Ishikawa (cell line): ENCODE data around the gene LRFN4.

Experiments
- CEBPB ChIP-seq: IDR thresholded peaks from 2 replicates; pipeline ENCODE4 v1.6.1; 2012
- CREB1 ChIP-seq: IDR thresholded peaks from 2 replicates; pipeline ENCODE4 v1.6.1; 2012; ENCODE audit warnings: low read depth
- EGR1 ChIP-seq: IDR thresholded peaks from 2 replicates; pipeline ENCODE4 v1.6.1; 2012
- EP300 ChIP-seq: IDR thresholded peaks from 2 replicates; pipeline ENCODE4 v1.6.1; 2012; ENCODE audit warnings: borderline replicate concordance
- FOXM1 ChIP-seq: IDR thresholded peaks from 2 replicates; pipeline ENCODE4 v1.6.1; 2012; ENCODE audit warnings: low read depth, borderline replicate concordance
- MAX ChIP-seq: IDR thresholded peaks from 2 replicates; pipeline ENCODE4 v1.6.1; 2012
- NFIC ChIP-seq: IDR thresholded peaks from 2 replicates; pipeline ENCODE4 v1.6.1; 2012
- RAD21 ChIP-seq: IDR thresholded peaks from 2 replicates; pipeline ENCODE4 v1.6.1; 2012; ENCODE audit warnings: low read depth
- REST ChIP-seq: IDR thresholded peaks from 2 replicates; pipeline ENCODE4 v1.6.1; 2012; ENCODE audit warnings: low read depth, mild to moderate bottlenecking
- TAF1 ChIP-seq: IDR thresholded peaks from 2 replicates; pipeline ENCODE4 v1.6.1; 2012; ENCODE audit warnings: low read depth, mild to moderate bottlenecking
- TCF12 ChIP-seq: IDR thresholded peaks from 2 replicates; pipeline ENCODE4 v1.6.1; 2012; ENCODE audit warnings: low read depth
- TEAD4 ChIP-seq: IDR thresholded peaks from 2 replicates; pipeline ENCODE4 v1.6.1; 2012
- USF1 ChIP-seq: IDR thresholded peaks from 2 replicates; pipeline ENCODE4 v1.6.1; 2012
- YY1 ChIP-seq: IDR thresholded peaks from 2 replicates; pipeline ENCODE4 v1.6.1; 2012; ENCODE audit warnings: low read depth
- ZBTB7A ChIP-seq: IDR thresholded peaks from 2 replicates; pipeline ENCODE4 v1.6.1; 2012; ENCODE audit warnings: low read depth

LRFN4 gene

DNA sequence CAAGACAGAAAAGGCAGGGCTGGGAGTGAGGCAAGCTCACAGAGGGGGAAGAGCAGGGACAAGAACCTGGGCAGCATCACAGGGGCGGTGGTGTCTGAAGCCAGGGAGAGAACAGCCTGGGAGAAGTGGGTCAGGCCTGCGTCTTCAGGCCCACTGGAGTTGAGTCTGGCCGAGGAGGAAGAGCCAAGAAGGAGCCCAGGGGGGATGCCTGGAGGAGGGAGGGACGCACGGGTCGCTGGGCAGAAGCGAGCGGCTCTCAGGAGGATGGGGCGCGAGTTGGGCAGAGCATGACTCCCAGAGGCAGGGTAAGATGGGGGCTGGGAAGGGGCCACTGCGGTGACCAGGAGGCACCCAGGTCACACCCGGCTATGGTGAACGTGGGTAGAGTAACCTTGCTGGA, 18.5 kb downstream of the LRFN4 start:
- TF ChIP-seq CEBPB (no peak), TCF12 (no peak), ZBTB7A (no peak)

DNA sequence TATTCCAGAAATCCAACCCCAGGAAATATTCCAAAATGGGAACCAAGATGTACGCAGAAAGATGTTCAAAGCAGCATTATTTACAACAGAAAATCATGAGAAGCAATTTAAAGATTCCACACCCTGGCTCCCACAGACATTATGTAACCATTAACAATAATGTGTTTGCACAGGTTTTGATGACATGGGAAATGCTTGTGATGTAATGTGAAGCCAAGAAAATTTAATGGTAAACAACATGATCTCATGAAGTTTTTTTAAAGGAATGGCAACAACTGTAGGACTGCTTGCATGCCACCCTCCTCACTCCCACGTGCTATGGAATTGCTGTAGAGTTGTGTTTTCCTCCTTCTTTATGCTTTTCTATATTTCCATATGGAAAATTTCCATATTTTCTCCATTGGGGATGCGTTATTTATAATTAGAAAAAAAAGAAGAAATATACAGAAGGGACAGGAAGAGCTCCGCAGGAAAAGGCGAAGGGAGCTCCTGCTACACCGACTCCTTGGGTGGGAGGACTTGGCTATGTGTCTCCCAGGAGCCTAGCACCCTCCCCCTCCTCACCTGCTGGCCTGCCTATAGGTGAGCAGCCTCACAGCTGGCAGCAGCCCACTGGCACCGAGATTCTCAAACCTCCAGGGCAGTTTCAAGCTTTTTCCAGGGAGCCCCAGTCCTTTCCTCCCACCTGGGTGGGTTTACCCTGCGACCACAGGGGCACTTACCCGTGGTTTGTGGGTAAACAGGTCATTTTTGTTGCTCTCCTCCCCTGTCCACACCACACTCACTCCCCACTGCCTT, 20.9 kb downstream of the LRFN4 start:
- TF ChIP-seq REST (no peak), EGR1 (no peak), EP300 (no peak)

DNA sequence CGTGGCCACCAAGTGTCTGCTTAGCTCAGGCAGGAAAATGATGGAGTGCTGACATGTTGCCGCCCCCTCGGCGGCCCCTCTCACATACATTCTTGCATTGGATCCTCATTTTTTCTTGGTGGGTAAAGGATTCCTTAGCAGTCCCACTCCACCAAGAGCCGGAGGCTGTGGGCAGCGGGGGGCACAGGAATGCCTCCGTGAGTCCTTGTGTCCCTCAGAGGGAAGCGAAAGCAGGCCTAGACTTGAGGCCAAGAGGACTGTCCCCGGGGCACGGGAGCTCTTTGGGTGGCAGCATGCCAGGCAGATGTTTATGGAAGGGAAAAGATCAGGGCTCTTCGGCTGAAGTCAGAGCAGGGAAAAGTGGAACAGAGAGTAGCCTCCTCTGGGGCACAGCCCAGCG, 21.6 kb downstream of the LRFN4 start:
- TF ChIP-seq EP300 (no peak), USF1 (no peak), ZBTB7A (no peak), TAF1 (no peak), EGR1 (no peak), CREB1 (no peak), REST (no peak), YY1 (no peak), TCF12 (no peak), MAX (no peak), TEAD4 (no peak), NFIC (no peak), RAD21 (no peak), CEBPB (no peak)

- TF ChIP-seq TEAD4 (no peak), YY1 (no peak), TCF12 (no peak), FOXM1 (no peak), NFIC (no peak), CREB1 (no peak), MAX (no peak), TAF1 (no peak), RAD21 (no peak), EP300 (no peak), ZBTB7A (no peak), EGR1 (no peak)
Measured at GRCh38 chr11:66879000-66879399, 22.1 kb downstream of the LRFN4 start.

DNA sequence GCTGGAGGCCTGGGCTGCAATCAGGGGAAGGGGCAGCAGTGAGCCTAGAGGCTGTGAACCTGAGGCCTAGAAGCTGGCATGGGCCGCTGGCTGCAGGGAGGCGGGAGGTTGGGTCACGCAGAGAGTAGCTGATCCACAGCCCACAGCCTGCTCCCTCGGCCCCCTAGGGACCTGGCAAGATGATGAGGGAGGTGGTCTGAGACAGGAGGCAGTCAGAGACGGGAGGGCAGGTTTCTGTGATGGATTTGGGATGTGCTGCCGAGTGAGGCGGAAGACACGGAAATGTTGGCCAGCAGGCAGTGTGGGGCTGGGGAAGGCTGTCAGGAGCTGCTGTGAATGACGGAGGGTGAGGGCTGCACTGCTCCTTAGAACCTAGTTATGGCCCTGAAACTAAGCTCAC, 22.7 kb downstream of the LRFN4 start:
- TF ChIP-seq USF1, result no peak
- TF ChIP-seq EGR1, result no peak
- TF ChIP-seq MAX, result no peak
- TF ChIP-seq RAD21, result no peak
- no peak for TF ChIP-seq ZBTB7A
- TF ChIP-seq CREB1, result no peak
- TF ChIP-seq FOXM1, result no peak
- TF ChIP-seq TAF1, result no peak
- no peak for TF ChIP-seq TCF12
- TF ChIP-seq YY1, result no peak
- TF ChIP-seq REST, result no peak
